Liver (tissue), 3 donors: ENCODE measurements around the gene ERC2.

Source experiments
- EGR1 ChIP-seq, 2 donors: IDR thresholded peaks; 2 replicates each; pipeline ENCODE4 v1.6.1; 2016 to 2018; ENCODE audit warnings: antibody characterized with exemption in 2 of 2, low read depth in 2 of 2
- FOXA1 ChIP-seq: IDR thresholded peaks from 2 replicates; pipeline ENCODE4 v1.6.1; 2016; ENCODE audit warnings: antibody characterized with exemption
- GABPA ChIP-seq, 2 donors: IDR thresholded peaks in 1 of 2; conservative IDR thresholded peaks in 1 of 2; 2 replicates each; pipeline ENCODE4 v1.6.1; 2016; ENCODE audit warnings: antibody characterized with exemption in 2 of 2, mild to moderate bottlenecking in 1 of 2, moderate library complexity in 1 of 2
- HNF4A ChIP-seq, 2 donors: conservative IDR thresholded peaks; 2 replicates each; pipeline ENCODE4 v1.6.1; 2016; ENCODE audit warnings: antibody characterized with exemption in 2 of 2, mild to moderate bottlenecking in 2 of 2
- HNF4G ChIP-seq: IDR thresholded peaks from 2 replicates; pipeline ENCODE4 v1.6.1; 2016; ENCODE audit warnings: antibody characterized with exemption
- JUND ChIP-seq, 2 donors: IDR thresholded peaks; 2 replicates each; pipeline ENCODE4 v1.6.1; 2016; ENCODE audit warnings: antibody characterized with exemption in 2 of 2
- MAX ChIP-seq: IDR thresholded peaks from 2 replicates; pipeline ENCODE4 v1.6.1; 2016; ENCODE audit warnings: antibody characterized with exemption
- REST ChIP-seq: IDR thresholded peaks from 2 replicates; pipeline ENCODE4 v1.6.1; 2016; ENCODE audit warnings: antibody characterized with exemption, mild to moderate bottlenecking
- YY1 ChIP-seq: IDR thresholded peaks from 2 replicates; pipeline ENCODE4 v1.6.1; 2016; ENCODE audit warnings: antibody characterized with exemption, mild to moderate bottlenecking
- TF ChIP-seq, protein P1 (sequence below): fragments of 150-350 bp; IDR thresholded peaks from 2 replicates; pipeline ENCODE4 v1.5.1; 2017; ENCODE audit warnings: improper control_type of control experiment, low read depth, low read length; ENCODE audit not compliant: missing input control
- donor health status: healthy.
- donor health status: healthy.

DNA sequence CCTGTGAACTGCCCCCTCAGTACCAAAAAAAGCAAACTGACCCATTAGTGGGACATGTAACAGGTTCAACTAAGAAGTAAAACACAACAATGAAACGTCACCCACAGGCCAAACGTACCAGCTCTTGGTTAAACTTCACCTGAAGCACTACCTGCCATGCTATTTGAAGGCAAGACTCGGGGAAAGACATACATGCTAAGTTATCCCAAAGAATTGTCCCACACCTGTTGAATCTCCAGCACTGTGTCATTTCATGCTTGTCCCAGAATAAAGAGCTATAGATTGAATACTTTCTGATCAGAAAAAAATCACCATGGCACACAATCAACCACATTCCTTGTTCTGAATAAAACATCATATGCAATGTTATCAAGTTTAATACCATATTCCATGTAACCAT is 785.8 kb downstream of the ERC2 start:
- TF ChIP-seq GABPA (IDR thresholded peaks at IDR 0.05 in 1 of 2, conservative IDR thresholded peaks at IDR 0.05 in 1 of 2), result no peak
- TF ChIP-seq, protein P1, sequence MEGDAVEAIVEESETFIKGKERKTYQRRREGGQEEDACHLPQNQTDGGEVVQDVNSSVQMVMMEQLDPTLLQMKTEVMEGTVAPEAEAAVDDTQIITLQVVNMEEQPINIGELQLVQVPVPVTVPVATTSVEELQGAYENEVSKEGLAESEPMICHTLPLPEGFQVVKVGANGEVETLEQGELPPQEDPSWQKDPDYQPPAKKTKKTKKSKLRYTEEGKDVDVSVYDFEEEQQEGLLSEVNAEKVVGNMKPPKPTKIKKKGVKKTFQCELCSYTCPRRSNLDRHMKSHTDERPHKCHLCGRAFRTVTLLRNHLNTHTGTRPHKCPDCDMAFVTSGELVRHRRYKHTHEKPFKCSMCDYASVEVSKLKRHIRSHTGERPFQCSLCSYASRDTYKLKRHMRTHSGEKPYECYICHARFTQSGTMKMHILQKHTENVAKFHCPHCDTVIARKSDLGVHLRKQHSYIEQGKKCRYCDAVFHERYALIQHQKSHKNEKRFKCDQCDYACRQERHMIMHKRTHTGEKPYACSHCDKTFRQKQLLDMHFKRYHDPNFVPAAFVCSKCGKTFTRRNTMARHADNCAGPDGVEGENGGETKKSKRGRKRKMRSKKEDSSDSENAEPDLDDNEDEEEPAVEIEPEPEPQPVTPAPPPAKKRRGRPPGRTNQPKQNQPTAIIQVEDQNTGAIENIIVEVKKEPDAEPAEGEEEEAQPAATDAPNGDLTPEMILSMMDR, result no peak
- TF ChIP-seq YY1, result no peak
- no peak for TF ChIP-seq HNF4G
- no peak for TF ChIP-seq HNF4A (conservative IDR thresholded peaks at IDR 0.05)
- TF ChIP-seq EGR1 (IDR thresholded peaks at IDR 0.05; ENCODE audit: low read depth in 2 of 2), result no peak
- no peak for TF ChIP-seq JUND (IDR thresholded peaks at IDR 0.05)
- TF ChIP-seq FOXA1, result no peak
- no peak for TF ChIP-seq REST
- TF ChIP-seq MAX, result no peak
